H1 (cell line): ENCODE data around the gene FTL. TPM values are rescaled to one million over a fixed set of nuclear protein-coding genes. Genes with fewer than 3 reads are reported as not detected.
A peak's percentile ranks its signal among the peaks of the same experiment; 100 is the strongest.

Source experiments
- CTCF ChIA-PET: fragments of 300-600 bp; sonication (Branson Sonifier 250); formaldehyde crosslinking; loops from one replicate; lab custom pipeline; 2021; ENCODE audit not compliant: partially characterized antibody; lab: Charles Lee
- POLR2A ChIA-PET: fragments of 300-600 bp; sonication (Branson Sonifier 250); formaldehyde crosslinking; loops from one replicate; lab custom pipeline; 2021; ENCODE audit warnings: inconsistent platforms; ENCODE audit not compliant: partially characterized antibody; lab: Charles Lee
- DNase-seq, 2 experiments: peaks; one replicate each; pipeline versions ENCODE4 v3.0.0 to v3.0.0-alpha.2; 2010 to 2022; ENCODE audit warnings: low spot score in 2 of 2, low read depth in 1 of 2, mixed read lengths in 1 of 2
- FAIRE-seq: peaks from 2 replicates; lab custom pipeline; 2011; peaks lifted over from hg19 to GRCh38; lab: Jason Lieb, UNC
- H2AFZ ChIP-seq: 2 replicates; pipeline ENCODE4 v1.8.1; 2012; ENCODE audit warnings: low read length, inconsistent platforms
- H2AK5ac ChIP-seq: 2 replicates; pipeline ENCODE4 v1.6.1; 2013; ENCODE audit warnings: low read depth, low read length
- H2BK120ac ChIP-seq: replicated peaks from 2 replicates; pipeline ENCODE3; 2013; ENCODE audit warnings: low read depth, low read length, inconsistent platforms
- H2BK12ac ChIP-seq: 2 replicates; pipeline ENCODE4 v1.6.1; 2013; ENCODE audit warnings: low read depth, low read length
- H2BK15ac ChIP-seq: 2 replicates; pipeline ENCODE4 v1.6.1; 2013; ENCODE audit warnings: low read length
- H2BK20ac ChIP-seq: 2 replicates; pipeline ENCODE4 v1.6.1; 2013; ENCODE audit warnings: low read length
- H2BK5ac ChIP-seq: 2 replicates; pipeline ENCODE4 v1.6.1; 2013; ENCODE audit warnings: low read depth, low read length
- H3K14ac ChIP-seq: 2 replicates; pipeline ENCODE4 v1.6.1; 2013; ENCODE audit warnings: inconsistent platforms; ENCODE audit not compliant: insufficient read length
- H3K18ac ChIP-seq: 2 replicates; pipeline ENCODE4 v1.6.1; 2013; ENCODE audit warnings: low read length; ENCODE audit errors: extremely low read depth
- H3K23ac ChIP-seq: 2 replicates; pipeline ENCODE4 v1.6.1; 2013; ENCODE audit warnings: inconsistent platforms; ENCODE audit not compliant: insufficient read length
- H3K23me2 ChIP-seq: 2 replicates; pipeline ENCODE4 v1.6.1; 2013; ENCODE audit warnings: low read depth, low read length
- H3K27ac ChIP-seq: 2 replicates; pipeline ENCODE4 v1.6.1; 2011; ENCODE audit warnings: low read depth, low read length, inconsistent platforms
- H3K27me3 ChIP-seq, 4 experiments: replicated peaks in 1 of 4; 1 replicate in 1 of 4; 2 replicates in 3 of 4; pipeline versions ENCODE4 v1.6.1 to v1.8.1; 2011 to 2013; ENCODE audit warnings: low read length in 3 of 4, mild to moderate bottlenecking in 3 of 4, inconsistent platforms in 2 of 4, mixed read lengths in 2 of 4, moderate library complexity in 1 of 4; ENCODE audit not compliant: control insufficient read depth in 3 of 4, insufficient read depth in 3 of 4; ENCODE audit errors: extremely low read depth in 1 of 4
- H3K36me3 ChIP-seq, 4 experiments: 2 replicates each; pipeline versions ENCODE4 v1.6.1 to v1.8.1; 2011 to 2013; ENCODE audit warnings: mild to moderate bottlenecking in 4 of 4, low read length in 3 of 4, moderate library complexity in 2 of 4, control low read depth in 1 of 4, inconsistent platforms in 1 of 4; ENCODE audit not compliant: insufficient read depth in 4 of 4, control insufficient read depth in 2 of 4
- H3K4ac ChIP-seq: replicated peaks from 2 replicates; pipeline ENCODE3; 2013; ENCODE audit warnings: low read length, low read depth, mixed read lengths, inconsistent platforms; ENCODE audit not compliant: insufficient read length
- H3K4me1 ChIP-seq, 4 experiments: replicated peaks in 1 of 4; 1 replicate in 1 of 4; 2 replicates in 3 of 4; pipeline versions ENCODE4 v1.6.1 to v1.8.1; 2011 to 2013; ENCODE audit warnings: low read length in 3 of 4, inconsistent platforms in 2 of 4, mixed read lengths in 1 of 4; ENCODE audit not compliant: insufficient read depth in 4 of 4, control insufficient read depth in 3 of 4
- H3K4me2 ChIP-seq, 2 experiments: 2 replicates each; pipeline versions ENCODE4 v1.6.1 to v1.8.1; 2011 to 2013; ENCODE audit warnings: low read depth in 2 of 2, low read length in 2 of 2, control low read depth in 1 of 2, inconsistent platforms in 1 of 2, mild to moderate bottlenecking in 1 of 2; ENCODE audit not compliant: insufficient read depth in 1 of 2
- H3K4me3 ChIP-seq, 4 experiments: fragments of 200-600, 300-600 bp in 1 of 4; sonication (generic), shearing (Covaris generic), sonication (Bioruptor Twin) in 1 of 4; 2 replicates each; pipeline versions ENCODE4 v1.5.1 to v1.8.1; 2011 to 2016; ENCODE audit warnings: low read length in 4 of 4, low read depth in 3 of 4, control low read depth in 2 of 4, inconsistent platforms in 2 of 4, mild to moderate bottlenecking in 2 of 4, mixed read lengths in 1 of 4, moderate library complexity in 1 of 4; ENCODE audit not compliant: insufficient read depth in 2 of 4; ENCODE audit errors: extremely low read depth in 1 of 4
- H3K56ac ChIP-seq: replicated peaks from 2 replicates; pipeline ENCODE3; 2013; ENCODE audit warnings: low read depth, mild to moderate bottlenecking, mixed read lengths, low read length, inconsistent platforms; ENCODE audit not compliant: insufficient read length
- H3K79me1 ChIP-seq: 2 replicates; pipeline ENCODE4 v1.6.1; 2013; ENCODE audit warnings: low read depth, low read length, control low read depth
- H3K79me2 ChIP-seq, 2 experiments: 2 replicates each; pipeline versions ENCODE4 v1.6.1 to v1.8.1; 2012 to 2013; ENCODE audit warnings: low read length in 2 of 2, mild to moderate bottlenecking in 2 of 2, inconsistent platforms in 1 of 2; ENCODE audit not compliant: insufficient read depth in 2 of 2, control insufficient read depth in 1 of 2
- H3K9ac ChIP-seq, 4 experiments: replicated peaks in 1 of 4; 1 replicate in 1 of 4; 2 replicates in 3 of 4; pipeline versions ENCODE4 v1.6.1 to v1.8.1; 2011 to 2013; ENCODE audit warnings: low read depth in 3 of 4, low read length in 3 of 4, control low read depth in 2 of 4, mild to moderate bottlenecking in 2 of 4, moderate library complexity in 2 of 4, inconsistent platforms in 1 of 4; ENCODE audit errors: extremely low read depth in 1 of 4
- H3K9me3 ChIP-seq, 2 experiments: 2 replicates each; pipeline versions ENCODE4 v1.6.1 to v1.8.1; 2012 to 2013; ENCODE audit warnings: mild to moderate bottlenecking in 2 of 2, moderate library complexity in 2 of 2, control low read depth in 1 of 2, inconsistent platforms in 1 of 2, low read depth in 1 of 2, low read length in 1 of 2, mixed read lengths in 1 of 2; ENCODE audit not compliant: insufficient read depth in 2 of 2
- H4K20me1 ChIP-seq, 2 experiments: replicated peaks in 1 of 2; 2 replicates each; pipeline versions ENCODE3 to v1.8.1; 2011 to 2013; ENCODE audit warnings: inconsistent platforms in 2 of 2, low read length in 2 of 2, mild to moderate bottlenecking in 1 of 2; ENCODE audit not compliant: insufficient read depth in 2 of 2, control insufficient read depth in 1 of 2
- H4K5ac ChIP-seq: 2 replicates; pipeline ENCODE4 v1.6.1; 2013; ENCODE audit warnings: low read length, low read depth, mixed read lengths, inconsistent platforms; ENCODE audit not compliant: insufficient read length
- H4K8ac ChIP-seq: 2 replicates; pipeline ENCODE4 v1.8.0; 2013; ENCODE audit warnings: mild to moderate bottlenecking, moderate library complexity, low read length, inconsistent platforms; ENCODE audit not compliant: insufficient read depth; ENCODE audit errors: extremely low read depth
- H4K91ac ChIP-seq: replicated peaks from 2 replicates; pipeline ENCODE3; 2013; ENCODE audit warnings: low read length, mixed read lengths, inconsistent platforms; ENCODE audit not compliant: insufficient read length
- ATF3 ChIP-seq: IDR thresholded peaks from 2 replicates; pipeline ENCODE4 v1.6.1; 2011; ENCODE audit warnings: low read depth, mild to moderate bottlenecking, low read length; ENCODE audit not compliant: insufficient read depth
- CREB1 ChIP-seq: IDR thresholded peaks from 2 replicates; pipeline ENCODE4 v1.6.1; 2012; ENCODE audit warnings: inconsistent platforms
- GABPA ChIP-seq: IDR thresholded peaks from 2 replicates; pipeline ENCODE4 v1.6.1; 2011; ENCODE audit warnings: mild to moderate bottlenecking, low read length, moderate library complexity, borderline replicate concordance; ENCODE audit not compliant: insufficient read depth
- RFX5 ChIP-seq: IDR thresholded peaks from 2 replicates; pipeline ENCODE4 v1.6.1; 2011; ENCODE audit warnings: low read depth, low read length, improper control_type of control experiment, borderline replicate concordance
- RXRA ChIP-seq: IDR thresholded peaks from 2 replicates; pipeline ENCODE4 v1.6.1; 2011; ENCODE audit warnings: low read depth, mild to moderate bottlenecking, low read length, moderate library complexity; ENCODE audit not compliant: insufficient read depth
- SP4 ChIP-seq: IDR thresholded peaks from 2 replicates; pipeline ENCODE4 v1.6.1; 2012; ENCODE audit warnings: low read length, inconsistent platforms
- TAF7 ChIP-seq: optimal IDR thresholded peaks from 2 replicates; pipeline ENCODE3; 2011; ENCODE audit warnings: low read depth, mild to moderate bottlenecking, inconsistent platforms, low read length, moderate library complexity, borderline replicate concordance
- WGBS, 2 experiments: shearing (Covaris generic) in 1 of 2; methylation state at CpG; one replicate each; pipeline versions ENCODE4 v1.1.6 to v1.1.7; 2013 to 2015; ENCODE audit warnings: low lambda C conversion rate in 2 of 2, mixed read lengths in 2 of 2, inconsistent platforms in 1 of 2, low coverage in 1 of 2, missing lambda C conversion rate in 1 of 2; ENCODE audit not compliant: insufficient replicate concordance in 2 of 2, insufficient coverage in 1 of 2, insufficient read length in 1 of 2; ENCODE audit errors: extremely low coverage in 1 of 2, missing lambda C conversion rate in 1 of 2; 5-methylcytosine and 5-hydroxymethylcytosine counted together
- polyA plus RNA-seq, 7 experiments: library from polyadenylated mRNA; depleted of rRNA in 3 of 7; stranded (reverse) in 5 of 7; unstranded in 2 of 7; fragments of >200 nt in 5 of 7; fragments of 200-250 nt in 2 of 7; gene quantifications; 1 replicate in 5 of 7; 2 replicates in 1 of 7; 4 replicates in 1 of 7; pipeline versions ENCODE4 v1.2.1 to v1.2.3, GENCODE V29; 2011 to 2013; ENCODE audit warnings: missing spikeins in 2 of 7, mixed read lengths in 2 of 7
- total RNA-seq: library from RNA; stranded (reverse); fragmentation: NEBNext Ultra II Directional; extraction: Animal tissue kit (Norgen Biotek cat#: 25700); gene quantifications from 2 replicates; pipeline ENCODE4 v1.2.1, GENCODE V29; 2021
- TF ChIP-seq, protein P1 (sequence below), 3 experiments: IDR thresholded peaks; 1 replicate in 2 of 3; 2 replicates in 1 of 3; pipeline versions ENCODE4 v1.5.1 to v1.6.1; 2011; ENCODE audit warnings: low read length in 3 of 3, mild to moderate bottlenecking in 3 of 3, inconsistent platforms in 2 of 3, low read depth in 1 of 3, moderate library complexity in 1 of 3; ENCODE audit not compliant: insufficient read depth in 1 of 3; ENCODE audit errors: control extremely low read depth in 1 of 3

FTL gene
- total and polyA plus RNA-seq, 2 of the 8 experiments (the other 6 are each of a cell fraction or from before 2014, with no cell fraction given): 1,751 to 2,427 TPM

- ChIA-PET POLR2A (interaction anchor here (0.6 to 4.6 kb wide), 13 partner anchors 9 to 156 kb away, joined by 3 to 27 read pairs (median 4); partner anchors contain the start of genes BAX, DHDH, NUCB1 and PPP1R15A), CTCF (interaction anchor here (0.5 to 3.0 kb wide), 50 partner anchors 9 to 415 kb away, joined by 3 to 18 read pairs (median 5); partner anchors contain the start of genes BAX, DHDH, FUT1 and GYS1)
- peaks cover 0 to 5% of the 10 kb centered on the region in 2 experiments; a peak in 2 of 4 replicates for H3K79me2 ChIP-seq
- H4K5ac ChIP-seq: no peak overlapping the region
- H3K4me1 ChIP-seq: peaks cover 0 to 3% (median 1%) of the 10 kb centered on the region in 4 experiments; a peak in 4 of 7 replicates
- H3K4me2 ChIP-seq: no peak overlapping the region; a peak in 1 of 4 replicates
- no peak overlapping the region for H4K91ac ChIP-seq
- WGBS, 2 experiments: 28% methylated on average over 19 of the region's 19 CpGs; no CpG with 5 or more reads in 1 of the 2 experiments
- peaks cover 4% of the 10 kb centered on the region; the same call in 1 of the 2 replicates for H3K23me2 ChIP-seq
- H4K8ac ChIP-seq: no peak overlapping the region
- no peak overlapping the region for H2BK120ac ChIP-seq
- H3K27me3 ChIP-seq: no peaks in the 10 kb centered on the region
- H2BK15ac ChIP-seq: no peak overlapping the region
- H2BK5ac ChIP-seq: no peak overlapping the region
- no peak overlapping the region for H3K56ac ChIP-seq
- no peak overlapping the region for H3K14ac ChIP-seq
- peak in 1 of 2 experiments; percentile 96 for DNase-seq
- no peak overlapping the region for H2AFZ ChIP-seq
- no peak overlapping the region for H3K4ac ChIP-seq
- peaks cover 7 to 34% (median 19%) of the 10 kb centered on the region in 4 experiments; a peak in 5 of 8 replicates for H3K36me3 ChIP-seq
- peak; percentile 81 for FAIRE-seq
- H3K18ac ChIP-seq: no peak overlapping the region
- H3K27ac ChIP-seq: no peak overlapping the region
- no peak overlapping the region for H3K9ac ChIP-seq
- H2BK12ac ChIP-seq: no peak overlapping the region
- no peak overlapping the region for H2BK20ac ChIP-seq
- peaks cover under 1 to 11% of the 10 kb centered on the region in 2 experiments for H4K20me1 ChIP-seq
- no peak overlapping the region for H2AK5ac ChIP-seq
- 0 out of 2 replicates have a peak, but pooled peaks cover under 1% of the 10 kb centered on the region for H3K79me1 ChIP-seq
- no peaks in the 10 kb centered on the region for H3K9me3 ChIP-seq
- H3K23ac ChIP-seq: no peak overlapping the region
- H3K4me3 ChIP-seq: no peak overlapping the region
- TF ChIP-seq RFX5 (no peak), CREB1 (0 out of 2 replicates have a peak, but pooled peaks have one; percentile 22), TAF7 (no peak), GABPA (peak; percentile 49; the same call in 1 of the 2 replicates), ATF3 (no peak), RXRA (no peak), SP4 (0 out of 2 replicates have a peak, but pooled peaks have one; percentile 70)
- TF ChIP-seq, protein P1, sequence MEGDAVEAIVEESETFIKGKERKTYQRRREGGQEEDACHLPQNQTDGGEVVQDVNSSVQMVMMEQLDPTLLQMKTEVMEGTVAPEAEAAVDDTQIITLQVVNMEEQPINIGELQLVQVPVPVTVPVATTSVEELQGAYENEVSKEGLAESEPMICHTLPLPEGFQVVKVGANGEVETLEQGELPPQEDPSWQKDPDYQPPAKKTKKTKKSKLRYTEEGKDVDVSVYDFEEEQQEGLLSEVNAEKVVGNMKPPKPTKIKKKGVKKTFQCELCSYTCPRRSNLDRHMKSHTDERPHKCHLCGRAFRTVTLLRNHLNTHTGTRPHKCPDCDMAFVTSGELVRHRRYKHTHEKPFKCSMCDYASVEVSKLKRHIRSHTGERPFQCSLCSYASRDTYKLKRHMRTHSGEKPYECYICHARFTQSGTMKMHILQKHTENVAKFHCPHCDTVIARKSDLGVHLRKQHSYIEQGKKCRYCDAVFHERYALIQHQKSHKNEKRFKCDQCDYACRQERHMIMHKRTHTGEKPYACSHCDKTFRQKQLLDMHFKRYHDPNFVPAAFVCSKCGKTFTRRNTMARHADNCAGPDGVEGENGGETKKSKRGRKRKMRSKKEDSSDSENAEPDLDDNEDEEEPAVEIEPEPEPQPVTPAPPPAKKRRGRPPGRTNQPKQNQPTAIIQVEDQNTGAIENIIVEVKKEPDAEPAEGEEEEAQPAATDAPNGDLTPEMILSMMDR (IDR thresholded peaks at IDR 0.05; ENCODE audit: control extremely low read depth in 1 of 3, insufficient read depth in 1 of 3, low read depth in 1 of 3, low read length in 3 of 3): peak; percentile 94 to 98 (median 95)
Observed at GRCh38 chr19:48970923-48971395, 5.8 kb downstream of the FTL start.
